Activated CD4-positive, alpha-beta memory T cell treated with anti-CD3 and anti-CD28 coated beads for 36 hours (primary cell): ENCODE results near the gene TMCO4. TPM values are rescaled to one million over a fixed set of nuclear protein-coding genes. Genes with fewer than 3 reads are reported as not detected.
"Not testable (repeated sequence)": the region's sequence is repeated elsewhere in the genome, so short reads cannot be mapped to it uniquely, and the experiment has no call there.

Experiments used
- CTCF ChIA-PET: fragments of 350-600 bp; sonication (Branson Sonifier 250); formaldehyde crosslinking; loops from one replicate; lab custom pipeline; 2021; ENCODE audit warnings: antibody characterized with exemption, inconsistent platforms; lab: Charles Lee
- POLR2A ChIA-PET: fragments of 350-600 bp; sonication (Branson Sonifier 250); formaldehyde crosslinking; loops from one replicate; lab custom pipeline; 2021; ENCODE audit warnings: antibody characterized with exemption; lab: Charles Lee
- DNase-seq: peaks from one replicate; pipeline ENCODE4 v3.0.0-alpha.2; 2020
- H3K27ac Mint-ChIP-seq: one replicate; pipeline ENCODE4 v1.8.0; 2021; ENCODE audit warnings: mixed read lengths
- H3K27me3 Mint-ChIP-seq: one replicate; pipeline ENCODE4 v1.8.0; 2021; ENCODE audit warnings: mixed read lengths
- H3K36me3 Mint-ChIP-seq: one replicate; pipeline ENCODE4 v1.8.0; 2021; ENCODE audit warnings: mixed read lengths
- H3K4me1 Mint-ChIP-seq: one replicate; pipeline ENCODE4 v1.8.0; 2021; ENCODE audit warnings: low read depth, mixed read lengths
- H3K4me3 Mint-ChIP-seq: one replicate; pipeline ENCODE4 v1.8.0; 2021; ENCODE audit warnings: mild to moderate bottlenecking, mixed read lengths
- H3K9me3 Mint-ChIP-seq: one replicate; pipeline ENCODE4 v1.8.0; 2021; ENCODE audit warnings: mixed read lengths
- intact Hi-C: fragments of 100-400 bp; cut with micrococcal nuclease; formaldehyde crosslinking; loops from one replicate; pipeline ENCODE4 v1.15.1; 2023
- total RNA-seq, 2 experiments: library from RNA; stranded (reverse); gene quantifications; one replicate each; pipeline ENCODE4 v1.2.3, GENCODE V29; 2021

The TMCO4 gene
- total RNA-seq, 2 experiments from 2014 or later, result 18.3 to 19.7 TPM

DNA sequence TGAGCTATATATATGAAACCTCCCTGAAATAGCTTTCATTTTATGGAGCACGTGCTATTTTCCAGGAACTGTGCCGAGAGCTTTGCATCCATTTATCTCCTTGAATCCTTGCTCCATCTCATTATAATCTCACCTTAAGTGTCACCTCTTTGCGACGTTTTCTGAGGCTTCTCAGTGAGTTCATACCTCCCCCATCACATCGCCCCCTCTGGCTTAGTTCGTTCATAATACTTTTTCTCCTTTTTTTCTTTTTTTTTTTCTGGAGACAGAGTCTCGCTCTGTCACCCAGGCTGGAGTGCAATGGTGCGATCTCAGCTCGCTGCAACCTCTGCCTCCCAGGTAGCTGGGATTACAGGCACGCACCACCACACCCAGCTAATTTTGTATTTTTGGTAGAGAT, 160.5 kb downstream of the TMCO4 start:
- DNase-seq, H3K4me1 Mint-ChIP-seq, CTCF ChIA-PET, intact Hi-C loops, H3K9me3 Mint-ChIP-seq, H3K4me3 Mint-ChIP-seq, H3K36me3 Mint-ChIP-seq, H3K27ac Mint-ChIP-seq, H3K27me3 Mint-ChIP-seq: not testable (repeated sequence)
- POLR2A ChIA-PET, result interaction anchor here (1.0 kb wide), 1 partner anchor 19 kb away, joined by 3 read pairs; no protein-coding TSS in a partner anchor

GRCh38 chr1:19637606-19638005, 162.1 kb downstream of the TMCO4 start:
- no peak overlapping the region for H3K27ac Mint-ChIP-seq

DNA sequence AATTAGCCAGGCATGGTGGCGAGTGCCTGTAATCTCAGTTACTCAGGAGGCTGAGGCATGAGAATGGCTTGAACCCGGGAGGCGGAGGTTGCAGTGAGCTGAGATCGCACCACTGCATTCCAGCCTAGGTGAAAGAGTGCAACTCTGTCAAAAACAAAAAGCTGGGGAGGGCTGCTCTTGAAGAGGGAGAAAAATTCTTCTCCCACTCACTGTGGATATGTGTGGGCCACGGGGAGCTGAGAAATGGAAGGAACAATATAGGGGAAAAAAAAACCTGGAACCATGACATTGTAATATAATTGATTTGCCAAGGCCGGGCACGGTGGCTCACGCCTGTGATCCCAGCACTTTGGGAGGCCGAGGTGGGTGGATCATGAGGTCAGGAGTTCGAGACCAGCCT, 163.0 kb downstream of the TMCO4 start:
- CTCF ChIA-PET, H3K4me3 Mint-ChIP-seq, DNase-seq, POLR2A ChIA-PET, H3K9me3 Mint-ChIP-seq, H3K27me3 Mint-ChIP-seq, intact Hi-C loops, H3K36me3 Mint-ChIP-seq, H3K4me1 Mint-ChIP-seq, H3K27ac Mint-ChIP-seq: not testable (repeated sequence)

More at GRCh38 chr1:19637606-19638005, 162.1 kb downstream of the TMCO4 start:
- intact Hi-C loops, result no loop called here
- Mint-ChIP-seq H3K27me3 (peaks cover 4% of the 10 kb centered on the region), H3K4me1 (no peaks in the 10 kb centered on the region), H3K36me3 (no peaks in the 10 kb centered on the region), H3K4me3 (no peak overlapping the region), H3K9me3 (no peaks in the 10 kb centered on the region)
- ChIA-PET POLR2A (no interaction called here), CTCF (interaction anchor here (1.0 kb wide), 1 partner anchor 56 kb away, joined by 3 read pairs; no protein-coding TSS in a partner anchor)
- no peak for DNase-seq

- intact Hi-C loops, result no loop called here
- no peak for DNase-seq
- H3K27ac Mint-ChIP-seq, result no peak overlapping the region
- ChIA-PET POLR2A (no interaction called here), CTCF (no interaction called here)
- no peaks in the 10 kb centered on the region for H3K36me3 Mint-ChIP-seq
- no peak overlapping the region for H3K4me3 Mint-ChIP-seq
- no peaks in the 10 kb centered on the region for H3K4me1 Mint-ChIP-seq
- no peaks in the 10 kb centered on the region for H3K9me3 Mint-ChIP-seq
- no peaks in the 10 kb centered on the region for H3K27me3 Mint-ChIP-seq
These were observed 163.7 kb downstream of the TMCO4 start for GRCh38 chr1:19636065-19636464.

DNA sequence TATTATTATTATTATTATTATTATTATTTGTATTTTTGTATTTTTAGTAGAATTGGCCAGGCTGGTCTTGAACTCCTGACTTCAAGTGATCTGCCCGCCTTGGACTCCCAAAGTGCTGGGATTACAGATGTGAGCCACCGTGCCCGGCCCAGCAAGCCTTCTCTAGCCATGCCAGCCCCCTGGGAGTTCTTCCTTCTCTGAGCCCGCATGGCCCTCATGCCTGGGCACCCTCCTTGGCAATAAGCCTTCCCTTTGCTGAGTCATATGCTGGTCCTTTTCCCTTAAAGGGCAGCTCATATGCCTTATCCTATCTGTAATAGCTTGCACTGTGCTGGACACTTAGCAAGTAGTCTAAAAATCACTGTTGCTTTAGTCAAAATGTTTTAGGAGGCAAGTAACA, 164.1 kb downstream of the TMCO4 start:
- no peak overlapping the region for H3K27ac Mint-ChIP-seq
- CTCF ChIA-PET, result interaction anchor here (0.7 kb wide), 1 partner anchor 394 kb away, joined by 3 read pairs; no protein-coding TSS in a partner anchor
- no peak overlapping the region for H3K4me3 Mint-ChIP-seq
- no peaks in the 10 kb centered on the region for H3K36me3 Mint-ChIP-seq
- H3K9me3 Mint-ChIP-seq, result no peaks in the 10 kb centered on the region
- no peak for DNase-seq
- no peaks in the 10 kb centered on the region for H3K4me1 Mint-ChIP-seq
- H3K27me3 Mint-ChIP-seq, result no peaks in the 10 kb centered on the region
- intact Hi-C loops, result no loop called here
- POLR2A ChIA-PET, result no interaction called here

- H3K27ac Mint-ChIP-seq, H3K27me3 Mint-ChIP-seq, POLR2A ChIA-PET, intact Hi-C loops, H3K4me1 Mint-ChIP-seq, DNase-seq, H3K9me3 Mint-ChIP-seq, H3K4me3 Mint-ChIP-seq, H3K36me3 Mint-ChIP-seq: not testable (repeated sequence)
- CTCF ChIA-PET, result interaction anchor here (0.7 kb wide), 1 partner anchor 394 kb away, joined by 3 read pairs; no protein-coding TSS in a partner anchor
These were observed 164.7 kb downstream of the TMCO4 start for GRCh38 chr1:19635064-19635463.

DNA sequence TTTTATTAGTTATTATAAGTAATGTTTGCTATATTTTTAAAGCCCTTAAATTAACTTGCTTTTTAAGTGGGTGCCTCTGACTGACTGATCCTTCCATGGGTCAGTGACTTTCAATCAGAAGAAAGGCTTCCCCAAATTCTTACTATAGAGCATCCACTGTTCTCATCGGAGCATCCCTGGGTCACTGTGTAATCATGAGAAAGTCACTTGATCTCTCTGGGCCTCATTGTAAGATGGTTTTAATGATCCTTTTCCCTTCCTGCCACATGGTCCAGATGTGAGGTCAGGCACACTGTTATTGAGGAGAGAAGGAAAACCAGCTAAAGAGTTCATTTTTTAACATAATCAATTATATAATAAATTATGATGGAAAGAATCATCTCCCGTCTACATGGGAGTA, 166.6 kb downstream of the TMCO4 start:
- intact Hi-C loops, result no loop called here
- H3K27ac Mint-ChIP-seq, result no peak overlapping the region

More for the DNA sequence above, 166.6 kb downstream of the TMCO4 start:
- DNase-seq, result no peak
- Mint-ChIP-seq H3K36me3 (peaks cover 2% of the 10 kb centered on the region), H3K4me3 (no peak overlapping the region), H3K4me1 (no peaks in the 10 kb centered on the region), H3K9me3 (no peaks in the 10 kb centered on the region), H3K27me3 (no peaks in the 10 kb centered on the region)
- ChIA-PET CTCF (no interaction called here), POLR2A (no interaction called here)

Other genes with a start within 250 kb of the TMCO4 start
- 10 to 100 TPM; 25.0 to 31.3 TPM for gene NBL1, start 155.6 kb downstream of the TMCO4 start, total RNA-seq
- under 1 TPM; 0.17 to 0.19 TPM for gene HTR6, start 135.0 kb downstream of the TMCO4 start, total RNA-seq
- gene RNF186, start 15.4 kb upstream of the TMCO4 start, total RNA-seq, result not detected
- gene OTUD3, start 82.5 kb upstream of the TMCO4 start, total RNA-seq, result 1 to 10 TPM; 6.9 to 8.4 TPM
- not detected for gene PLA2G2E, start 123.7 kb upstream of the TMCO4 start, total RNA-seq
- gene PLA2G2A, start 179.7 kb upstream of the TMCO4 start, total RNA-seq, result not detected